Measurements from ENCODE around the gene SRP68. TPM values are rescaled to one million over a fixed set of nuclear protein-coding genes. Genes with fewer than 3 reads are reported as not detected.

Gene SRP68
- polyA plus RNA-seq, 1 experiment, result 101 TPM

DNA sequence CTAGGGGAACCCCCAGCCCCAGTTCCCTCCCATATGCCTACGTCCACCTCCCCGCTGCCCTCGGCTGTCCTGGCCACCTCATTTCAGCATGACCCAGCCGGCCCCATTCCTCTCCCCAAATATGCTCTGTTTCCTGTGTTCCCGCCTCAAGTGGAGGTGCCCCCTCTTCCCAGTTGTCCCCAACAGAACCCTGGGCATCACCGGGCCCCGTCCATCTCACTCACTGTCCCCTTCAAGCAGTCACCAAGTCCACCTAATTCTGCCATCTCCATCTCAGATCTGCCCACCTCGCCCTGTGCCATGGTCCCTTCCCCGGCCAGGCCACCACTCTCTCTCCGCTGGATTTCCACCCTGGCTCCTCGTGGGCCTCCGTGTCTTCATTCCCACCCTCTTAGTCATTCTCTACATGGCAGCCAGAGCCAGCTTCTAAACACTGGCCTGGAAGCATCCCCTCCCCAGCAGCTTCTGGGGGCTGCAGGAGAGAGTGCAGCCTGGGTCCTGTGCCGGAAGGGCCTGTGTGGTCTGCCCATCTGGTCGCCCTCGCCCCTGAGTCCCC, 58.9 kb downstream of the SRP68 start:
- Histone ChIP-seq H3K4me3 (ENCODE audit: low read depth, low read length) (no peak overlapping the region), H3K27ac (ENCODE audit: low read depth, low read length) (no peak overlapping the region), H3K27me3 (ENCODE audit: control insufficient read depth, insufficient read depth, low read length) (peaks cover 11% of the 10 kb centered on the region), H3K9me3 (ENCODE audit: control insufficient read depth, insufficient read depth, low read length) (peaks cover 5% of the 10 kb centered on the region; the same call in 1 of the 2 replicates)
- DNase-seq (ENCODE audit: low read depth, low spot score), result no peak
- ChIA-PET POLR2A (no interaction called here), CTCF (interaction anchor here (0.5 to 3.1 kb wide), 37 partner anchors 9 to 384 kb away, joined by 3 to 57 read pairs (median 5); partner anchors contain the start of genes CDK3, EXOC7, MRPL38 and SPHK1)
- TF ChIP-seq, protein P1, sequence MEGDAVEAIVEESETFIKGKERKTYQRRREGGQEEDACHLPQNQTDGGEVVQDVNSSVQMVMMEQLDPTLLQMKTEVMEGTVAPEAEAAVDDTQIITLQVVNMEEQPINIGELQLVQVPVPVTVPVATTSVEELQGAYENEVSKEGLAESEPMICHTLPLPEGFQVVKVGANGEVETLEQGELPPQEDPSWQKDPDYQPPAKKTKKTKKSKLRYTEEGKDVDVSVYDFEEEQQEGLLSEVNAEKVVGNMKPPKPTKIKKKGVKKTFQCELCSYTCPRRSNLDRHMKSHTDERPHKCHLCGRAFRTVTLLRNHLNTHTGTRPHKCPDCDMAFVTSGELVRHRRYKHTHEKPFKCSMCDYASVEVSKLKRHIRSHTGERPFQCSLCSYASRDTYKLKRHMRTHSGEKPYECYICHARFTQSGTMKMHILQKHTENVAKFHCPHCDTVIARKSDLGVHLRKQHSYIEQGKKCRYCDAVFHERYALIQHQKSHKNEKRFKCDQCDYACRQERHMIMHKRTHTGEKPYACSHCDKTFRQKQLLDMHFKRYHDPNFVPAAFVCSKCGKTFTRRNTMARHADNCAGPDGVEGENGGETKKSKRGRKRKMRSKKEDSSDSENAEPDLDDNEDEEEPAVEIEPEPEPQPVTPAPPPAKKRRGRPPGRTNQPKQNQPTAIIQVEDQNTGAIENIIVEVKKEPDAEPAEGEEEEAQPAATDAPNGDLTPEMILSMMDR (IDR thresholded peaks at IDR 0.05; ENCODE audit: low read depth, low read length), result no peak

DNA sequence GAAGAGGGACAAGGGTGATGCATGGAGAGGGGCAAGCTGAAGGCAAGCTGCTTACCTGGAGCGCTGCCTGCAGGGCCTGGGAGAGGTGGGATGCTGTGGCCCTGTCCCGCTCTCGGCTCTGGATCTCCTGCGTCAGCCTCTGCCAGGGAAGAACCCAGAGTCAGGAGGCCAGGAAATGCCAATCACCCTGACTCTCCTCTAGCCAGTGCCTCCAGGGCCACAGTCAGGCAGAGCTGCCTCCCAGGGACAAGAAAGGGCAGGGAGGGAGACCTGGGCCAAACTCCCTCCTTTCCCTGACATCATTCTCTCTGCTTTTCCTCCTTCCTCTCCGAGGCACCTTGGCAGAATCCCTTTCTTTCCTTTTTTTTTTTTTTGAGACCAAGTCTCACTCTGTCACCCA, 60.4 kb downstream of the SRP68 start:
- TF ChIP-seq, protein P1 (IDR thresholded peaks at IDR 0.05; ENCODE audit: low read depth, low read length), result no peak
- Histone ChIP-seq H3K27ac (ENCODE audit: low read depth, low read length) (no peak overlapping the region), H3K27me3 (ENCODE audit: control insufficient read depth, insufficient read depth, low read length) (peaks cover 4% of the 10 kb centered on the region), H3K4me3 (ENCODE audit: low read depth, low read length) (no peak overlapping the region), H3K9me3 (ENCODE audit: control insufficient read depth, insufficient read depth, low read length) (peaks cover 5% of the 10 kb centered on the region; the same call in 1 of the 2 replicates)
- ChIA-PET POLR2A (interaction anchor here (1.0 kb wide), 1 partner anchor 254 kb away, joined by 5 read pairs; no protein-coding TSS in a partner anchor), CTCF (interaction anchor here (0.9 kb wide), 1 partner anchor 106 kb away, joined by 4 read pairs; no protein-coding TSS in a partner anchor)
- no peak for DNase-seq (ENCODE audit: low read depth, low spot score)

DNA sequence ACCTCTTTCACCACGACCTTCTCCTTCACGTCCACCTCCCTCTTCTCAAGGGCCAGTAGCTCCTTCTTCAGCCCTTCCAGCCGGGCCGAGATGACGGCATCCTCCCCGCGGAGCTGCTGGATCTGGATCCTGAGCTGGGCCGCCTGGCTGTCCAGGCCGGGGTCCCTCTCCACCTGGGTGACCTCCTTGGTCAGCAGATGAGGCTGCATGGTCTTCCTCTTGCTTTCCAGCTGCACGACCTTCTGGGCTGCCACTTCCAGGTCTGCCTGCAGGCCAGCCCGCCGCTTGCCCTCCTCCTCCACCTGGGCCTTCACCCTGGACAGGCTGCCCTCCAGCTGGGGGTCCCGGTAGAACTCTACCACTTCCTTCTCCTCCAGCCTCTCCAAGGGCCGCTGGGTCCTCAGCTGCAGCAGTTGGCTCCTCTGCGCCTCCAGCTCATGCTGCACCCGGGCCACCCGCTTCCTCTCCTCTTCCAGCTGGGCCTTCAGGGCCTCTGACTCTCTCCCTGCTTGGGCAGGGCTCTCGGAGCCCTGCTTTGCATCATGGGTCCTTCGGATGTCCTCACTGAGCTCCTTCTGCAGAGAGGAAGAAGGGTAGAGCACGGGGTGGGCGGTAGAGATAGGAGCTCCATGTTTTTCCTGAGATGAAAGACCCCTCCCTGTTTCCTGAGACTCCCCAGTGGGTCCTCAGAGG, 62.2 kb downstream of the SRP68 start:
- Histone ChIP-seq H3K27ac (ENCODE audit: low read depth, low read length) (no peak overlapping the region), H3K27me3 (ENCODE audit: control insufficient read depth, insufficient read depth, low read length) (peaks cover 4% of the 10 kb centered on the region), H3K9me3 (ENCODE audit: control insufficient read depth, insufficient read depth, low read length) (peaks cover 5% of the 10 kb centered on the region; the same call in 1 of the 2 replicates), H3K4me3 (ENCODE audit: low read depth, low read length) (no peak overlapping the region)
- CTCF ChIA-PET, result interaction anchor here (0.7 to 0.9 kb wide), 3 partner anchors 10 to 16 kb away, joined by 3 read pairs; partner anchors contain the start of gene CDK3
- DNase-seq (ENCODE audit: low read depth, low spot score), result no peak
- TF ChIP-seq, protein P1 (IDR thresholded peaks at IDR 0.05; ENCODE audit: low read depth, low read length), result no peak
- POLR2A ChIA-PET, result interaction anchor here (0.6 kb wide), 1 partner anchor 18 kb away, joined by 3 read pairs; no protein-coding TSS in a partner anchor

DNA sequence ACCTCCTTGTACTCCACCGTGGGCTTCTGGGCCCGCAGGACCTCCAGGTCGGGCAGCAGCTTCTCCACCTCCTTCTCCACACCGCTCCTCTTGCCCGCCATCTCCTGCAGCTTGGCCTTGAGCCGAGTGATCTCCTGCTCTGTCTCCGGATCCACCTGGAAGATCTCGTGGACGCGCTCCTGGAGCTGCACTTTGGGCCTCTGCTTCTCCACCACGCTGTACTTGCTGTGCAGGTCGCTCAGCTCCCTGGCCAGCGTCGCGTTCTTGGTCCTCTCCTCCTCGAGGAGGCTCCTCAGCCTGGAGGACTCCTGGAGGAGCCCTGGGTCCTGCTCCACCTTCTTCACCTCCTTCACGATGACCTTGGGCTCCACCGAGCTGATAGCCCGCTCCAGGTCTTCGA, 62.9 kb downstream of the SRP68 start:
- H3K4me3 ChIP-seq (ENCODE audit: low read depth, low read length), result no peak overlapping the region
- no peak for DNase-seq (ENCODE audit: low read depth, low spot score)
- peaks cover 2% of the 10 kb centered on the region for H3K27me3 ChIP-seq (ENCODE audit: control insufficient read depth, insufficient read depth, low read length)
- ChIA-PET POLR2A (interaction anchor here (0.6 kb wide), 1 partner anchor 17 kb away, joined by 3 read pairs; no protein-coding TSS in a partner anchor), CTCF (interaction anchor here (0.7 to 0.9 kb wide), 2 partner anchors 9 to 16 kb away, joined by 3 read pairs; partner anchors contain the start of gene CDK3)
- H3K9me3 ChIP-seq (ENCODE audit: control insufficient read depth, insufficient read depth, low read length), result peaks cover 5% of the 10 kb centered on the region; the same call in 1 of the 2 replicates
- TF ChIP-seq, protein P1 (IDR thresholded peaks at IDR 0.05; ENCODE audit: low read depth, low read length), result no peak
- no peak overlapping the region for H3K27ac ChIP-seq (ENCODE audit: low read depth, low read length)
